Nephron (organoid): ENCODE results near the gene PARP2.
A peak's percentile ranks its signal among the peaks of the same experiment; 100 is the strongest.

Source experiments
- H3K27ac Mint-ChIP-seq, 3 experiments: 2 replicates each; pipeline ENCODE4 v1.8.0; 2020; ENCODE audit warnings: mixed read lengths in 3 of 3, mild to moderate bottlenecking in 2 of 3, moderate library complexity in 1 of 3
- H3K27me3 Mint-ChIP-seq: 2 replicates; pipeline ENCODE4 v1.8.0; 2021; ENCODE audit warnings: low read depth, mild to moderate bottlenecking, moderate library complexity, mixed read lengths
- H3K36me3 Mint-ChIP-seq: 2 replicates; pipeline ENCODE4 v1.8.0; 2020; ENCODE audit warnings: low read depth, mixed read lengths
- H3K4me1 Mint-ChIP-seq: 2 replicates; pipeline ENCODE4 v1.8.0; 2020; ENCODE audit warnings: mixed read lengths
- H3K4me3 Mint-ChIP-seq, 3 experiments: 2 replicates each; pipeline ENCODE4 v1.8.0; 2020; ENCODE audit warnings: mild to moderate bottlenecking in 3 of 3, mixed read lengths in 3 of 3, moderate library complexity in 2 of 3
- H3K9me3 Mint-ChIP-seq: 2 replicates; pipeline ENCODE4 v1.8.0; 2020; ENCODE audit warnings: mixed read lengths
- TF ChIP-seq, protein P1 (sequence below), 3 experiments: fragments of 200-600 bp; sonication (generic); IDR thresholded peaks; one replicate each; pipeline ENCODE4 v1.5.0; 2021; ENCODE audit warnings: antibody characterized with exemption in 3 of 3; ENCODE audit not compliant: unreplicated experiment in 3 of 3

PARP2 gene

DNA sequence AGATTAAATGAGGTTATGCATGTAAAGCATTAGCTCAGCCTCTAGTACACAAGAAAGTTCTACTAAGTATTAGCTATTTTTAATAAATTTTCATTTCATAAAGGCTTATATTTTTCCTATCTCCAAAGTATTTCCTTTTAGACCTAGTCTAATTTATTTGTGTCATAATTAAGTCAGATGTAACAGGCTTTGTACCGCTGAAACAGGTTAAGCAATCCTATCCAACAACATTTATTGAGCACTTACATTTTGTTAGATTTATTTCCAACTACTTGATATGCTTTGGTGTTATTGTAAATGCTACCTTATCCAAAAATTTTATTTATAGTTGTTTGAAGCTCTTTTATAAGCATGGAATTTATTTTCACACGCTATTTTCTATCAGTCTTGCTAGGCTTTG lies 1.8 kb upstream of the PARP2 start:
- H3K9me3 Mint-ChIP-seq = no peaks in the 10 kb centered on the region
- peaks cover 6% of the 10 kb centered on the region for H3K4me1 Mint-ChIP-seq
- peak overlapping the region; percentile 89 to 93 (median 89) for H3K4me3 Mint-ChIP-seq
- H3K27ac Mint-ChIP-seq = peak overlapping the region in 1 of 3 experiments; percentile 99
- TF ChIP-seq, protein P1, sequence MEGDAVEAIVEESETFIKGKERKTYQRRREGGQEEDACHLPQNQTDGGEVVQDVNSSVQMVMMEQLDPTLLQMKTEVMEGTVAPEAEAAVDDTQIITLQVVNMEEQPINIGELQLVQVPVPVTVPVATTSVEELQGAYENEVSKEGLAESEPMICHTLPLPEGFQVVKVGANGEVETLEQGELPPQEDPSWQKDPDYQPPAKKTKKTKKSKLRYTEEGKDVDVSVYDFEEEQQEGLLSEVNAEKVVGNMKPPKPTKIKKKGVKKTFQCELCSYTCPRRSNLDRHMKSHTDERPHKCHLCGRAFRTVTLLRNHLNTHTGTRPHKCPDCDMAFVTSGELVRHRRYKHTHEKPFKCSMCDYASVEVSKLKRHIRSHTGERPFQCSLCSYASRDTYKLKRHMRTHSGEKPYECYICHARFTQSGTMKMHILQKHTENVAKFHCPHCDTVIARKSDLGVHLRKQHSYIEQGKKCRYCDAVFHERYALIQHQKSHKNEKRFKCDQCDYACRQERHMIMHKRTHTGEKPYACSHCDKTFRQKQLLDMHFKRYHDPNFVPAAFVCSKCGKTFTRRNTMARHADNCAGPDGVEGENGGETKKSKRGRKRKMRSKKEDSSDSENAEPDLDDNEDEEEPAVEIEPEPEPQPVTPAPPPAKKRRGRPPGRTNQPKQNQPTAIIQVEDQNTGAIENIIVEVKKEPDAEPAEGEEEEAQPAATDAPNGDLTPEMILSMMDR (IDR thresholded peaks at IDR 0.05; ENCODE audit: unreplicated experiment in 3 of 3) = no peak
- H3K36me3 Mint-ChIP-seq = peaks cover 14% of the 10 kb centered on the region
- H3K27me3 Mint-ChIP-seq = peaks cover 4% of the 10 kb centered on the region

DNA sequence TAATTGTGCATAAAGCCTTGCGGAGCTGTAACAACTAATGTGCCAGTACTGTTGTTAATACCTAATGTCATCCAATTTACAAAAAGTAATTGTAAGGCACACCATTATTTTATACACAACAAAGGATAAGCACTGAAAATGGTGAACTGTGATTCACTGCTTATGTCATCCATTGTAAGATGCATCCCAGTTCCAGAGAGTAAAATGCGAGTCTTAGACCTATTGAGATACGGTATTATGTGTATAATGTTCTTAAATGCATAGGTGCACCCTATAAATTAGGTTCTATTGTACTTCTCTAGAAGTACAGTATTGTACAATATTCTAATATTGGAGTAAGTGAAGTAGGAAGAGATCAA lies 406 bp downstream of the PARP2 start:
- Mint-ChIP-seq H3K27ac (peak overlapping the region; percentile 88 to 99 (median 91)), H3K27me3 (peaks cover 3% of the 10 kb centered on the region), H3K4me3 (peak overlapping the region; percentile 89 to 93 (median 89)), H3K9me3 (no peaks in the 10 kb centered on the region), H3K4me1 (peaks cover 6% of the 10 kb centered on the region), H3K36me3 (peaks cover 23% of the 10 kb centered on the region)
- TF ChIP-seq, protein P1 (IDR thresholded peaks at IDR 0.05; ENCODE audit: unreplicated experiment in 3 of 3) = no peak

DNA sequence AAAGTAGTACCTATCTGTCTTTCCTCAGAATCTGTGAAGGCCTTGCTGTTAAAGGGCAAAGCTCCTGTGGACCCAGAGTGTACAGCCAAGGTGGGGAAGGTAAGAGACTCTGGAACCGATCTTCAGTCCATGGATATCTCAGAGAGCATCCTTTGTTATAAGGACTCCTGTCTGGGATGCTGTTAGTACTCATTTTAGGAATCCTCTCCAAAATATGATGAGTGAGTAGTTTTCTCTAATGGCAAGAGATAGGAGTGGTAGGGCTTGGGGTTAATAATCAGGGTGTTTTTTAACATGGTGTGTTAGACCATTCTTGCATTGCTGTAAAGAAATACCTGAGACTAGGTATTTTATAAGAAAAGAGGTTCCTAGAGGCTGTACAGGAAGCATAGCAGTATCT lies 1.9 kb downstream of the PARP2 start:
- Mint-ChIP-seq H3K4me3 (peak overlapping the region; percentile 64 to 89 (median 76)), H3K4me1 (peaks cover 6% of the 10 kb centered on the region)
- TF ChIP-seq, protein P1 (IDR thresholded peaks at IDR 0.05; ENCODE audit: unreplicated experiment in 3 of 3) = no peak

DNA sequence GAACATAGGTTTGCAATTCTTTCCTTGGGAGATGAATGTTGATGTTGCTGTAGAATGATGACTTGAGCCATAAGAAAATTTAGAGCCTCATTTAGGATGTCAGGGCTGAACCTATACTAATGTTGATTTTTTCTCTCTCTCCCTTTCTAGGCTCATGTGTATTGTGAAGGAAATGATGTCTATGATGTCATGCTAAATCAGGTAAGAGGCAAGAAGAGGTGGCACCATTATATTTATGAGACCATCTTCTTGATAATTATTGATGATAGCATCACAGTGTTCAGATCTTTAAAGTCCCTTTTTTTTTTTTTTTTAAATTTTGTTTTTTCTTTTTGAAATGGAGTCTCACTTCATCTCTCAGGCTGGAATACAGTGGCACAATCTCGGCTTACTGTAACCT lies 3.3 kb downstream of the PARP2 start:
- TF ChIP-seq, protein P1 (IDR thresholded peaks at IDR 0.05; ENCODE audit: unreplicated experiment in 3 of 3) = no peak
- H3K4me1 Mint-ChIP-seq = peaks cover 6% of the 10 kb centered on the region
- no peak overlapping the region for H3K27ac Mint-ChIP-seq
- H3K4me3 Mint-ChIP-seq = peak overlapping the region in 1 of 3 experiments; percentile 29
- no peaks in the 10 kb centered on the region for H3K9me3 Mint-ChIP-seq
- H3K36me3 Mint-ChIP-seq = peaks cover 43% of the 10 kb centered on the region
- no peaks in the 10 kb centered on the region for H3K27me3 Mint-ChIP-seq

More for the DNA sequence above, 1.9 kb downstream of the PARP2 start:
- no peaks in the 10 kb centered on the region for H3K27me3 Mint-ChIP-seq
- no peak overlapping the region for H3K27ac Mint-ChIP-seq
- H3K9me3 Mint-ChIP-seq = no peaks in the 10 kb centered on the region
- peaks cover 34% of the 10 kb centered on the region for H3K36me3 Mint-ChIP-seq

DNA sequence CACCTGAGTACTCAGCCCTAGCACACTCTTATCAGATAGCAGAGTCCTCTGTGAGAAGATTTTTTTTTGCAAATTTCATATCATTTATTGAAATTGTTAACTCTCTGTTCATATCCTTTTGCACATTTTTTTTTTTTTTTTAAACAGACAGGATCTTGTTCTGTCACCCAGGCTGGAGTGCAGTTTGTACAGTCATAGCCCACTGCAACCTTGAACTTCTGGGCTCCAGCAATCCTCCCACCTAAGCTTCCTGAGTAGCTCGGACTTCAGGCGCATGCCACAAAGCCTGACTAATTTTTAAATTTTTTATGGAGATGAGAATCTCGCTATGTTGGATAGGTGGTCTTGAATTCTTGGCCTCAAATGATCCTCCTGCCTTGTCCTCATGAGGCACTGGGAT lies 4.3 kb downstream of the PARP2 start:
- Mint-ChIP-seq H3K4me3 (no peak overlapping the region), H3K27me3 (no peaks in the 10 kb centered on the region), H3K4me1 (peaks cover 6% of the 10 kb centered on the region), H3K36me3 (peaks cover 54% of the 10 kb centered on the region), H3K9me3 (no peaks in the 10 kb centered on the region), H3K27ac (no peak overlapping the region)
- TF ChIP-seq, protein P1 (IDR thresholded peaks at IDR 0.05; ENCODE audit: unreplicated experiment in 3 of 3) = no peak

DNA sequence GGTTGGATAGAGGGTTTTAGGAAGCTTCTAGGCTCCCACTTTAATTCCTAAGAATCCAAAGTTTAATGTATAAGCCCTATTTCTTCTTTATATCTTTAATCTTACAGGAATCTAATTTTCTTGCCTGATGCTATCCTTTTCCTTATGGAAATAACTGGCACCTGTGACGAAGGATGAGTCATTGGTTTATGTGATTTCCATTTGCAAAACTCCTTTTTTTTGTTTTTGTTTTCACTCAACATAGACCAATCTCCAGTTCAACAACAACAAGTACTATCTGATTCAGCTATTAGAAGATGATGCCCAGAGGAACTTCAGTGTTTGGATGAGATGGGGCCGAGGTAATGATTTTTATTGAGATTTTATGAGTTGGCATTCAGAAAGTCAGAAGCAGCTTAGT lies 6.8 kb downstream of the PARP2 start:
- no peak overlapping the region for H3K4me3 Mint-ChIP-seq
- TF ChIP-seq, protein P1 (IDR thresholded peaks at IDR 0.05; ENCODE audit: unreplicated experiment in 3 of 3) = no peak
- H3K27ac Mint-ChIP-seq = no peak overlapping the region
- H3K9me3 Mint-ChIP-seq = no peaks in the 10 kb centered on the region
- no peaks in the 10 kb centered on the region for H3K4me1 Mint-ChIP-seq
- H3K36me3 Mint-ChIP-seq = peaks cover 71% of the 10 kb centered on the region
- no peaks in the 10 kb centered on the region for H3K27me3 Mint-ChIP-seq
